B cell (primary cell): Measurements from ENCODE around the gene PDE10A. TPM values are rescaled to one million over a fixed set of nuclear protein-coding genes. Genes with fewer than 3 reads are reported as not detected.

ENCODE experiments used
- ATAC-seq: fragments of 200-7000 bp; cut with Tn5 transposase; one replicate; pipeline ENCODE4 v1.10.0; 2021; ENCODE audit warnings: low read depth, mild to moderate bottlenecking, moderate number of reproducible peaks, moderate library complexity
- CTCF ChIA-PET: fragments of 350-600 bp; sonication (Branson Sonifier 250); formaldehyde crosslinking; loops from one replicate; lab custom pipeline; 2021; ENCODE audit warnings: antibody characterized with exemption, inconsistent platforms; lab: Charles Lee
- POLR2A ChIA-PET: fragments of 350-600 bp; sonication (Branson Sonifier 250); formaldehyde crosslinking; loops from one replicate; lab custom pipeline; 2021; ENCODE audit warnings: antibody characterized with exemption; lab: Charles Lee
- DNase-seq: peaks from one replicate; pipeline ENCODE4 v3.0.0; 2013
- H2AFZ ChIP-seq: 2 replicates; pipeline ENCODE4 v1.6.1; 2012; ENCODE audit warnings: mild to moderate bottlenecking, low read depth, low read length; ENCODE audit not compliant: insufficient read depth, poor library complexity, severe bottlenecking
- H3K27ac ChIP-seq, 2 donors: 1 replicate in 1 of 2; 2 replicates in 1 of 2; pipeline ENCODE4 v1.5.1; 2012 to 2013; ENCODE audit warnings: low read length in 2 of 2, mild to moderate bottlenecking in 2 of 2, moderate library complexity in 1 of 2
- H3K27me3 ChIP-seq, 4 experiments: fragments of 200-600 bp in 1 of 4; sonication (generic) in 1 of 4; replicated peaks in 1 of 4; 1 replicate in 2 of 4; 2 replicates in 2 of 4; pipeline versions ENCODE4 v1.6.1 to v1.7.0; 2013 to 2016; ENCODE audit warnings: low read length in 3 of 4, mild to moderate bottlenecking in 2 of 4, mixed read lengths in 1 of 4, moderate library complexity in 1 of 4; ENCODE audit not compliant: insufficient read depth in 4 of 4, control insufficient read depth in 3 of 4; ENCODE audit errors: control extremely low read depth in 1 of 4
- H3K36me3 ChIP-seq, 2 experiments: replicated peaks in 1 of 2; 1 replicate in 1 of 2; 2 replicates in 1 of 2; pipeline versions ENCODE4 v1.6.1 to v1.7.1; 2013; ENCODE audit warnings: low read length in 1 of 2; ENCODE audit not compliant: insufficient read depth in 2 of 2, control insufficient read depth in 1 of 2; ENCODE audit errors: control extremely low read depth in 1 of 2, extremely low read depth in 1 of 2
- H3K4me1 ChIP-seq, 2 donors: fragments of 200-600 bp in 1 of 2; sonication (generic) in 1 of 2; 1 replicate in 1 of 2; 2 replicates in 1 of 2; pipeline versions ENCODE4 v1.5.1 to v1.6.1; 2013 to 2017; ENCODE audit warnings: low read length in 2 of 2; ENCODE audit not compliant: control insufficient read depth in 2 of 2, insufficient read depth in 2 of 2
- H3K4me2 ChIP-seq: replicated peaks from 2 replicates; pipeline ENCODE3; 2012; ENCODE audit warnings: mild to moderate bottlenecking, low read depth, low read length; ENCODE audit not compliant: poor library complexity, severe bottlenecking
- H3K4me3 ChIP-seq, 5 experiments: fragments of 200-600 bp in 1 of 5; sonication (generic) in 1 of 5; 1 replicate in 3 of 5; 2 replicates in 2 of 5; pipeline versions ENCODE4 v1.5.1 to v1.7.0; 2011 to 2016; ENCODE audit warnings: low read length in 4 of 5, mild to moderate bottlenecking in 4 of 5, low read depth in 2 of 5, control low read depth in 1 of 5, moderate library complexity in 1 of 5; ENCODE audit not compliant: insufficient read depth in 1 of 5; ENCODE audit errors: control extremely low read depth in 1 of 5, extremely low read depth in 1 of 5
- H3K79me2 ChIP-seq: fragments of 200-600 bp; sonication (generic); one replicate; pipeline ENCODE4 v1.6.0; 2016; ENCODE audit warnings: low read length; ENCODE audit not compliant: control insufficient read depth, insufficient read depth
- H3K9ac ChIP-seq: fragments of 200-600 bp; sonication (generic); 2 replicates; pipeline ENCODE4 v1.6.1; 2017; ENCODE audit warnings: mild to moderate bottlenecking, low read length, moderate library complexity
- H3K9me3 ChIP-seq, 3 donors: one replicate each; pipeline versions ENCODE4 v1.6.1 to v1.7.1; 2013; ENCODE audit warnings: low read length in 2 of 3; ENCODE audit not compliant: control insufficient read depth in 2 of 3, insufficient read depth in 1 of 3; ENCODE audit errors: control extremely low read depth in 1 of 3
- H4K20me1 ChIP-seq: 2 replicates; pipeline ENCODE4 v1.6.0; 2012; ENCODE audit warnings: mild to moderate bottlenecking, low read length; ENCODE audit not compliant: insufficient read depth, control insufficient read depth, poor library complexity, severe bottlenecking
- H3K27ac Mint-ChIP-seq: one replicate; pipeline ENCODE4 v1.8.0; 2021; ENCODE audit warnings: mixed read lengths
- H3K27me3 Mint-ChIP-seq: one replicate; pipeline ENCODE4 v1.8.0; 2021; ENCODE audit warnings: mixed read lengths
- H3K4me1 Mint-ChIP-seq: one replicate; pipeline ENCODE4 v1.8.0; 2021; ENCODE audit warnings: mixed read lengths
- H3K4me3 Mint-ChIP-seq: one replicate; pipeline ENCODE4 v1.8.0; 2021; ENCODE audit warnings: mixed read lengths
- H3K9me3 Mint-ChIP-seq: one replicate; pipeline ENCODE4 v1.8.0; 2022; ENCODE audit warnings: mixed read lengths; ENCODE audit not compliant: insufficient read depth
- EZH2 ChIP-seq: IDR thresholded peaks from 2 replicates; pipeline ENCODE4 v1.6.1; 2012; ENCODE audit warnings: borderline replicate concordance, low read depth, mild to moderate bottlenecking, moderate library complexity, low read length; ENCODE audit not compliant: insufficient read depth, poor library complexity, severe bottlenecking
- WGBS: methylation state at CpG from one replicate; pipeline ENCODE4 v1.1.5; 2013; ENCODE audit warnings: missing lambda C conversion rate; ENCODE audit not compliant: insufficient coverage; 5-methylcytosine and 5-hydroxymethylcytosine counted together
- intact Hi-C: fragments of 100-400 bp; cut with micrococcal nuclease; formaldehyde crosslinking; loops from one replicate; pipeline ENCODE4 v1.10.0; 2022
- polyA plus RNA-seq: library from polyadenylated mRNA; depleted of rRNA; stranded (reverse); fragments of >200 nt; gene quantifications from 2 replicates; pipeline ENCODE4 v1.2.3, GENCODE V29; 2012
- total RNA-seq, 2 donors: library from RNA; stranded (reverse); fragments of 120-200 nt in 1 of 2; gene quantifications; 1 replicate in 1 of 2; 2 replicates in 1 of 2; pipeline versions ENCODE4 v1.2.3 to v1.2.4, GENCODE V29; 2013 to 2022
- TF ChIP-seq, protein P1 (sequence below): fragments of 200-600 bp; IDR thresholded peaks from one replicate; pipeline ENCODE4 v1.8.0; 2022; ENCODE audit warnings: antibody characterized with exemption, mild to moderate bottlenecking

The PDE10A gene
- total and polyA plus RNA-seq, 2 donors (not counting 1 experiment from before 2014, with no cell fraction given), result not detected

DNA sequence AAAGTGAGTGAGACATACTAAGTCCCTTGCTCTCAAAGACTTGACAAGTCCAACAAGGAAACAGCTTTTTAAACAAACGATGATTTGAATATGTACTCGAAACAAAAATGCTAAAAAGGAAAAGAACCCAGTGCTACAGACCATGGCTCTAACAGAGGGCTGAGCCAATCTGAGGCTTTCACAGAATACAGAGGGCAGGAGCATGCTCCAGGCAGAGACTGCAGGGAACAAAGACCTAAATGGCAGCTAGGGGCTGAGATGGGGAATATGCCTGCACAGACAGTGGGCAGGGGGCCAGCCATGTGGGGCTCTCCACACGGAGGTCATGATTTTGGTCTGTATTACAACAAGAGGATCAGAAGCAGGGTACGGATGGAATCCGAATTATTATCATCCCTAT is 322.5 kb downstream of the PDE10A start:
- intact Hi-C loops, result no loop called here
- no peaks in the 10 kb centered on the region for H3K4me1 Mint-ChIP-seq
- no peak overlapping the region for H2AFZ ChIP-seq

DNA sequence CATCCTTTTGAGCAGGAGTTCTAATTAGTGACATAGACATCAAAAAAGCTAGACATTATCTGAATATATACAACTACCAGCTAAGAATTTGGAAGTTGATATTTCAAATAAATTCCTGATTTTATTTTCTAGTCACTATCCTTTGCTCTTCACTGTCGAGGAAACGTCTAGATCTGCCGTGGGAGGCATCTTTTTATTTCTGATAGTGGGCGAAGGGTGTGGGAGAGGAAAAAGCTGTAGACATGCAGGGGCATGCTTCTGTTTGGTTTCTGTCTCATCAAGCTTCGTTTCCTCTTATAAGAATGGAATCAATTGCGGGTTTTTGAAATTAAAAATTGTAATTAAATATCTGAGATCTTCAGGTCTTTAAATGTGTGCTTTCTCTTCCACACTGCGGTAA is 337.4 kb downstream of the PDE10A start:
- Histone ChIP-seq H4K20me1 (no peaks in the 10 kb centered on the region), H3K4me3 (no peak overlapping the region), H3K79me2 (no peaks in the 10 kb centered on the region), H3K4me2 (no peak overlapping the region), H2AFZ (no peak overlapping the region), H3K36me3 (no peaks in the 10 kb centered on the region), H3K27ac (no peak overlapping the region), H3K4me1 (no peaks in the 10 kb centered on the region), H3K9me3 (peaks cover 0 to 22% (median 8%) of the 10 kb centered on the region in 3 donors), H3K27me3 (no peaks in the 10 kb centered on the region), H3K9ac (no peak overlapping the region)
- Mint-ChIP-seq H3K4me1 (no peaks in the 10 kb centered on the region), H3K4me3 (no peak overlapping the region), H3K9me3 (peaks cover 8% of the 10 kb centered on the region), H3K27me3 (no peaks in the 10 kb centered on the region), H3K27ac (no peak overlapping the region)
- ChIA-PET CTCF (no interaction called here), POLR2A (no interaction called here)
- TF ChIP-seq, protein P1, sequence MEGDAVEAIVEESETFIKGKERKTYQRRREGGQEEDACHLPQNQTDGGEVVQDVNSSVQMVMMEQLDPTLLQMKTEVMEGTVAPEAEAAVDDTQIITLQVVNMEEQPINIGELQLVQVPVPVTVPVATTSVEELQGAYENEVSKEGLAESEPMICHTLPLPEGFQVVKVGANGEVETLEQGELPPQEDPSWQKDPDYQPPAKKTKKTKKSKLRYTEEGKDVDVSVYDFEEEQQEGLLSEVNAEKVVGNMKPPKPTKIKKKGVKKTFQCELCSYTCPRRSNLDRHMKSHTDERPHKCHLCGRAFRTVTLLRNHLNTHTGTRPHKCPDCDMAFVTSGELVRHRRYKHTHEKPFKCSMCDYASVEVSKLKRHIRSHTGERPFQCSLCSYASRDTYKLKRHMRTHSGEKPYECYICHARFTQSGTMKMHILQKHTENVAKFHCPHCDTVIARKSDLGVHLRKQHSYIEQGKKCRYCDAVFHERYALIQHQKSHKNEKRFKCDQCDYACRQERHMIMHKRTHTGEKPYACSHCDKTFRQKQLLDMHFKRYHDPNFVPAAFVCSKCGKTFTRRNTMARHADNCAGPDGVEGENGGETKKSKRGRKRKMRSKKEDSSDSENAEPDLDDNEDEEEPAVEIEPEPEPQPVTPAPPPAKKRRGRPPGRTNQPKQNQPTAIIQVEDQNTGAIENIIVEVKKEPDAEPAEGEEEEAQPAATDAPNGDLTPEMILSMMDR, result no peak
- no peak for TF ChIP-seq EZH2
- intact Hi-C loops, result no loop called here
- WGBS, result 75% methylated on average over 3 of the region's 7 CpGs
- no peak for DNase-seq
- no peak for ATAC-seq

More for the DNA sequence above, 322.5 kb downstream of the PDE10A start:
- Mint-ChIP-seq H3K27me3 (no peaks in the 10 kb centered on the region), H3K27ac (no peak overlapping the region), H3K4me3 (no peak overlapping the region), H3K9me3 (peaks cover 2% of the 10 kb centered on the region)
- CTCF ChIA-PET, result no interaction called here
- H3K4me1 ChIP-seq, result no peaks in the 10 kb centered on the region
- no peaks in the 10 kb centered on the region for H3K36me3 ChIP-seq
- no peak overlapping the region for H3K4me3 ChIP-seq
- DNase-seq, result no peak
- H3K79me2 ChIP-seq, result no peaks in the 10 kb centered on the region
- POLR2A ChIA-PET, result no interaction called here
- no peak overlapping the region for H3K9ac ChIP-seq
- no peaks in the 10 kb centered on the region for H4K20me1 ChIP-seq
- no peaks in the 10 kb centered on the region for H3K27me3 ChIP-seq
- TF ChIP-seq, protein P1, result no peak
- TF ChIP-seq EZH2, result no peak
- WGBS, result 97% methylated on average over 3 of the region's 5 CpGs
- peaks cover 0 to 5% (median 1%) of the 10 kb centered on the region in 3 donors for H3K9me3 ChIP-seq
- H3K27ac ChIP-seq, result no peak overlapping the region
- ATAC-seq, result no peak
- H3K4me2 ChIP-seq, result no peak overlapping the region
